GM18507 (cell line): ENCODE measurements around the gene RASA3.

Source experiments
- DNase-seq: peaks from one replicate; pipeline ENCODE4 v3.0.0; 2011; ENCODE audit warnings: low read depth; ENCODE audit not compliant: insufficient read length; ENCODE audit errors: extremely low spot score
- FAIRE-seq: peaks from 2 replicates; lab custom pipeline; 2011; peaks lifted over from hg19 to GRCh38; lab: Jason Lieb, UNC

RASA3 gene

DNA sequence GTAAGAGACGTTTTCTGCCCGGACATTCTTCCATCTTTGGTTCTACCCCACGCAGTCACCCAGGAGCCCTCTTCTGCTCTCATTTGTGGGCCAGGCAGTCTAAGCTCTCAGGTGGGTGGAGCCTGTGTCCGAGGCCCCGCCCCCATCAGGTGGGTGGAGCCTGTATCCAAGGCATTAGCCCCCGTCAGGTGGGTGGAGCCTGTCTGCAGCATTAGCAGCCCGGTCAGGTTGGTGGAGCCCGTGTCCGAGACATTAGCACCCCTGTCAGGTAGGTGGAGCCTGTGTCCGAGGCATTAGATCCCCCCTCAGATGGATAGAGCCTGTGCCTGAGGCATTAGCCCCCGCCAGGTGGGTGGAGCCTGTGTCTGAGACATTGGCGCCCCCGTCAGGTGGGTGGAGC lies 113.1 kb downstream of the RASA3 start:
- DNase-seq = no peak
- FAIRE-seq = no peak

DNA sequence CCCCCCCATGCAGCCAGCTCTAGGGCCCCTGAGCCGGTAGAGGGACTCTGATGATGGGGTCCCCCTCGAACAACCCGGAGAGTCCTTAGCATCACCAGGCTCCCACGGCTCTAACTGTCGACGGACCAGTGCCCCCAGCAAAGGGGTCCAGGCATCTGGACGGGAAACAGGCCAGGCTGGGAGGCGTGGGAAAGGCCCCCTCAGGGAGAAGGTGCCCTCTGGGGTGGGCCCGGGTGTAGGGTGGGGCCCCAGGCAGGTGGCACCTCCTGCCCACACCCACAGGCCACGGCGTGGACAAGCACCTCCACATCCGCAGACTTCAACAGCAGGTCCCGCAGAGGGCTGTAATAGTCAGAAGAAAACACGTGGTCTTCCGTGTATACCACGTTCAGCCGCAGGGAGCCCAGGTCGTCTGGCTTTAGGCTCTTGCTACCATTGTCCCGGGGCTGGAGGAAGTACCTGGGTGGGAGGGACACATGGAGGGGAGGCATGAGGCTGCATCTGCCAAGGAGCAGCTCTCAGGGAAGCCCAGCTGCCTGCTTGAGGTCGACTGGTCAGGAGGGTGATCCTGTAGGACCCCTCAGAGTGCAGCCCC lies 113.9 kb downstream of the RASA3 start:
- DNase-seq (no peak), FAIRE-seq (no peak)

DNA sequence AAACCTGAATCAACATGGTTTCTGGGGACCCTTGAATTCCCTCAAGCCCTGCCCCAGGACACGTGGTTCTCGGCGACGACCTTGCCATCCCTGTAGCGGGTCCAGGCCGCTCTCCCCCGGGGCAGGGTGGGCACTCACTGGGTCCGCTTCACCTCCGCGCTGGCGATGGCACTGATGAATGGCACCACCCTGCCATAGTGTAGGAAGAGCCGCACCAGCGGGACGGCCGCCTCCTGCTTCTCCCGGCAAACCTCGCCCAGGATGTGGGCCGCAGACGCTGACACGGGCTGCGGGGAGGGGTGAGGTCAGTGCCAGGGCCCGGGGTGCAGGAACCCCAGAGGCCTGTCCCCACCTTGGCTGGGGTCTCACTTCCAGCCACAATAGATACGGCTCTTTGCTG lies 114.5 kb downstream of the RASA3 start:
- DNase-seq (no peak), FAIRE-seq (no peak)

DNA sequence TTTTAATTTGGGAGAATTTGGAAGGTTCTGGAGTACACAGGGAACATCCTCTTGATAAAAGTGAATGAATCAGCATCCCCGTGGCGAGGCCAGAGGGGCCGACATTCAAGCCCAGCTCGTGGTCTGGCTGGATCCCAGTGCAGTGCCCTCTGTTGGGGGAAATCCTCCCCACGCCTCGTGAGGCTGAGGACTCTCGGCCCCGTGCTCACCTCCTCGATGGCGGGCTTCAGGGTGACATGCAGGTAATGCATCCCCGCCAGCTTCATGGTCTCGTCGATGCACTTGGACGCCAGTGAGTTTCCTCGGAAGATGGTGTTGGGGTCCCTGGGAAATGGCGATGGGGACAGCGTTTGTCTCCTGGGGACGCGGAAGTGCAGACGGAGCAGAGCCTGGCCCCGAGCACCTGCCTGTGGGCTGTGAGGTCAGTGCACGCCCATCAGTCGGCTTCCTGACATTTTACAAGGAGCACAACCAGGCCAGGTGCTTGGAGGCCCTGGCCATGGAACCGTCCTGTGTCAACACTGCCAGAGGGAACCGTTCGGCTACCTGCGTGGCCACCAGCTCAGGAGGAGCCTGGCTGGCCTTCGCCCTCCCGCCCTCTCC lies 115.3 kb downstream of the RASA3 start:
- no peak for FAIRE-seq
- no peak for DNase-seq

DNA sequence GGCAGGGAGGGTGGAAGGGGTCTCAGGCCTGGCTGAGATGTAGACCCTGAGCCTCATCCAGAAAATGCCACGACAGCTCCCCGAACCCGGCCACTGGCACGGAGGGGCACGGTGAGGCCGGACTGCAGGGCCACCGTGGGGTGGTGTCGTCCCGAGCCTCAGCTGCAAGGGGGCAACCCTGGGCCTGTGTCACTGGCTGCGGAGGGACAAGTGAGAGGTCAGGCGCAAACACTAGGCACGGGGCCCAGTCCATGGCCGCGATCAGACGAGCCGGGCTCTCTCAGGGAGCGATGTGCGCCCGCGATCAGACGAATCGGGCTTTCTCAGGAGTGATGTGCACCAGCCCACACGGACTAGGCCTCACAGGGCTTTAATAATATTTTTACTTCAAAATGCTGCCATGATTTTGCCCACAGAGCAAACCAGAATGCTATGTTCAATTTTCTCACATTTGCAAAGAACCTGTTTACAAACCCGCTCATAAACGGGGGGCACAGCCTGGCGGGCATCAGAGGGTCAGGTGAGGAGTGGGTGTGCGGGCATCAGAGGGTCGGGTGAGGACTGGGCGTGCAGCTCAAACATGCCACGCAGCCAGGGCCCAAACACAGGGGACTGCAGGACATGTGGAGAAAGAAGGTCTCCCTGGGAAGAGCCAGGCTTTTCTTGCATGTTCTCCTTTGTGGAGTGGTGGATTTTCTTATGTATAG lies 115.9 kb downstream of the RASA3 start:
- DNase-seq (no peak), FAIRE-seq (no peak)

DNA sequence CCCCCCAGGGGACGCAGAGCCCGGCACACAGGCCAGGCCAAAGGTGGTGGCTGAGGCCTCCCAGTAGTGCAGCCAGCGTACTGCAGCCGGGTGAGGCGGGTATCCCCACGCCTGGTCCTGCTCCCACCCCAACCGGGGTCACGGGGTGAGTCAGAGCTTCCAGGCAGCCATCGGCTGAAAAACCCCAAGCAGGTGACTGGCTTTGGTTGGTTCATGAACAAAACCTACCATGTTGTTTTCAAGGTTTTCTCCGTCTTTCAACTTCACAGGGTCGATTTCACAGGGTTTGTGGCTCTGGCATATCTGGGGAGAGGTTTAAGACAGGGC lies 116.5 kb downstream of the RASA3 start:
- FAIRE-seq (no peak), DNase-seq (no peak)

DNA sequence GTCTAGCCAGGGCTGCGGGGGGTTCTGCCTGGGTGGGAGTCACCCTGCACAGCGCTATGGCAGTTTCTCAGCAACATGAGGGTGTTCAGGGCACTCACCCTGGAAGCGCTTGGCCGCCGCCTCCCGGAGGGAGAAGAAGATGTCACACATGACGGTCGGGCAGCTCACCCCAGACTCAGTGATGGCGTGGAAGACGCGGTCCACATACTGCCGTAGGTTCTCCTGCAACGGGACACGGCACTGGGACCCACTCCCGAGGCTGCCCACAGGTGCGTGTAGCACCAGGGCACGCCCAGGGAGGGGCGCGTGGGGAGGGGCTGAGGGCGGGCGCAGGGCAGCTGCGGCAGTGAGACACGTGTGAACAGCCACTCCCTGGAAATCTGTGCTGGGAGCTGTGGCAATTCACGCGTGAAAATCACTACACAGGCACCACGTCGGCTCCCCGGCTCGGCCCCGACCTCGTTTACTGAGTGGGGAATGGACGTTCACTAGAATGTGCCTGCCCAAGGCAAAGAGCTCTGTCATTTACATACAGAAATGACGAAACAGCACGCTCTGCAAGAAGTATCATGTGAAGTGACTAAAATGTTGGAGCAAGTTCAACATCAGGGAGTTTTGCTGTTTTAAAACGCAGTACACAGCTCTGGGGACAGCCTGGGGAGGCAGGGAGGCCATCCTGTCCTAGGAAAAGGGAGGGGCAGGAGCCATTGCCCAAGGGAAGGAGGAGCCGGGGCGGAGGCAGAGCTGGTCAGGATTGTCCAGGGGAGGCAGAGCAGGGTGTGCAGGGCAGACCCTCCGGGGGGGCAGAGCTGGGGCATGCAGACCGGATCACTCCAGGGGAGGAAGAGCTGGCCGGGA lies 117.1 kb downstream of the RASA3 start:
- no peak for FAIRE-seq
- no peak for DNase-seq

DNA sequence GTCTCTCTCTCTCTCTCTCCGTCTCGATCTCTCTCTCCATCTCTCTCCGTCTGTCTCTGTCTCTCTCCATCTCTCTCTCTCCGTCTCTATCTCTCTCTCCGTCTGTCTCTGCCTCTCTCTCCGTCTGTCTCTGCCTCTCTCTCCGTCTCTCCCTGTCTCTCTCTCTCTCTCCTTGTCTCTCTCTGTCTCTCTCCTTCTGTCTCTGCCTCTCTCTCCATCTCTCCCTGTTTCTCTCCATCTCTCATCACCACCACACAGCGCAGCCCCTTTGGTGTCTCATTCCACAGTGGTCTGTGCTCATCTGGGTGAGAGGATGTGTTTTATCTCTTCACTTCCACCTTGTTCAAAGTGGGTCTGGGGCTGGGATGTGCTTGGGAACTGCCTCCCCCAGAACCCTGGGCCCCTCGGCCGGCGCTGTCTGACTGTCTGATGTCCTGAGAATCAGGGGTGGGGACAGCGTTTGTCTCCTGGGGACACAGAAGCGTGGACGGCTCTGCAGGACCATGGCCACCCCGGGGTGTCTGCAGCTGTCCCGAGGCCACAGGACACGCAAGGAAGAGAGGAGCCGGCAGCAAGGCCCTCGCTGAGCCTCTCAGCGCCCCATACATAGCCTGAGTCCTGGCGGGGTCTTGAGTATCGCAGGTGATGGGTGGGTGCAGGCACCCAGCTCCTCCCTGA lies 118.3 kb downstream of the RASA3 start:
- FAIRE-seq (no peak), DNase-seq (no peak)

DNA sequence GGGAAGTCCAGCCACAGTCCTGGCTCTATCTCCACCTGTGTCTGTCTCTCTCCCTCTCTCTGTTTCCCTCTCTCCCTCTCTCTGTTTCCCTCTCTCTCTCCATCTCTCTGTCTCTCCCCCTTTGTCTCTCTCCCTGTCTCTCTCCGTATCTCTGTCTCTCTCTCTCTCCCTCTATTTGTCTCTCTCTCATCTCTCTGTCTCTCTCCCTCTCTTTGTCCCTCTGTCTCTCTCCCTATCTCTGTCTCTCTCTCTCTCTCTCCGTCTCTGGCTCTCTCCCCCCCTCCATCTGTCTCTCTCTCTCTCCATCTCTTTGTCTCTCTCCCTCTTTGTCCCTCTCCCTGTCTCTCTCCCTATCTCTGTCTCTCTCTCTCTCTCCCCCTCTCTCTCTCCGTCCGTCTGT lies 119.1 kb downstream of the RASA3 start:
- FAIRE-seq (no peak), DNase-seq (no peak)

DNA sequence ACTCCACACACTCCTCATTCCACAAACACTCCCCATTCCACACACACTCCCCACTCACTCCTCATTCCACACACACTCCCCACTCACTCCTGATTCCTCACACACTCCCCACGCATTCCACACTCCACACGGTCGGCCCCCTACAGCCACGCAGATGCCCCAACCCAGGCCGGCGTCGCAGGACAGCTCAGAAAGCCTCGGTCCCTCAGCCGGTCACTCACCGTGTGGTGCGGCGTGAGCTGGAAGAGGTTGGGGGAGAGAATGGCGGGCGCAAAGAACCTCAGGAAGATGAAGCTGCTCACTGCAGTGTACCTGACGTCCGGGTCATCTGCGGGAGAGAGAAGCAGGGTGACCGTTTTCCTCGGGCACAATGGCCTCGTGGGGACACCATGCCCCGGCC lies 119.5 kb downstream of the RASA3 start:
- DNase-seq (no peak), FAIRE-seq (no peak)

DNA sequence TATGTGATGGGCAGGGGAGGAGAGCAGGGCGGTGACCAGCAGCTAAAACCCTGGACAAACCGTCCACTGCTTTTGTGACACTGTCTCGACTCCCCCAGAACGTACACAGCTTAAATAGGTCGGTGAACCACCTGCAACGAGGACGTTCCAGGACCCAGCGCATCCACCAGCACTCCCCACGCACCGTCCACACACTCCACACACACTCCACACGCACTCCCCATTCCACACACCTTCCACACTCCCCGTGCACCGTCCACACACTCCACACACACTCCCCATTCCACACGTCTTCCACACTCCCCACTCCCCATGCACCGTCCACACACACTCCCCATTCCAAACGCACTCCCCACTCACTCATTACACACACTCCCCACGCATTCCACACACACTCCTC lies 120.3 kb downstream of the RASA3 start:
- no peak for FAIRE-seq
- no peak for DNase-seq

DNA sequence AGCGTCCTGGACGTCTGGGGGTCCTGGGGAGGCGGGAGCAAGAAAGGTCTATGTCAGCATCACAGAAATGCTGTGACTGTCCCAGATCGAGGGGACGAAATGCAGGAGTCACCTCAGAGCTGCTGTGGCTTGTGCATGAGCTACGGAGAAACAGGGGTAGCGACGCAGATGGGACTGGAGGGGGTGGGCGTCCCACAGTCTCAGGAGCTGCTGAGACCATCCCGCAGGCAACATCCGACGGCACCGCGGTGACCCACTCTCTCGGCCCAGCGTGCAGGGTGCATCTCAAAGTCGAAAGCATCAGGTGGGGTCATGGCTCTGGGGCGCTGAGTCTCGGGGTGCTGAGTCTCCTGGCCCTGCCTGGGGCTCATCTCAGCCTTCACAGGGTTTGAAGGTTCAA lies 121.2 kb downstream of the RASA3 start:
- DNase-seq (no peak), FAIRE-seq (no peak)

DNA sequence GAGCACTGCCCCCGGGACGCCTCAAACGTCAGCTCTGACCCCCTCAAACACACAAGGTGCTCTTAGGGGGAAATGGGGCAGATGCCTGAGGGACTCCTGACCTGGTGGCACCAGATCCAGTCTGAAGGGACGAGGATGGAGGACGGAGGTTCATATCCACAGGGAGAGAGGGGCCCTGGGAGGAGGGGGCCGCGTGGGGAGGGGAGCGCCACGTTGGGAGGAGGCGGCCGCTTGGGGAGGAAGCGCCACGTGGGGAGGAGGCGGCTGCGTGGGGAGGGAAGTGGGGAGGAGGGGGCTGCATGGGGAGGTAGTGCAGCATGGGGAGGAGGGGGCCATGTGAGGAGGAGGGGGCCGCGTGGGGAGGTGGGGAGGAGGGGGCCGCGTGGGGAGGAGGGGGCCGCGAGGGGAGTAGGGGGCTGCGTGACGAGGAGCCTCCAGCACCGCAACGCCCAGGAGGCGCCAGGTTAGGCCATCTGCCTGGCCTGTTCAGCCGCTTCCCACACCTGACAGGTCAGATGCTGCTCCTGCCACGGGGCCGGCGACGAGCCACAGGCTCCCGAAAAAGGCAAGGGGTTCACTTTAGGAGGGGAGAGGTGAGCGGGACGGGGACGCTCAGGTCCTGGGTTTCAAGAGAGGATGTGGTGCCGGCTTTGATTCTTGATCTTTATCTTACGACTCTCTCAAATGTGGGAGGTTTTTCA lies 121.9 kb downstream of the RASA3 start:
- no peak for FAIRE-seq

DNA sequence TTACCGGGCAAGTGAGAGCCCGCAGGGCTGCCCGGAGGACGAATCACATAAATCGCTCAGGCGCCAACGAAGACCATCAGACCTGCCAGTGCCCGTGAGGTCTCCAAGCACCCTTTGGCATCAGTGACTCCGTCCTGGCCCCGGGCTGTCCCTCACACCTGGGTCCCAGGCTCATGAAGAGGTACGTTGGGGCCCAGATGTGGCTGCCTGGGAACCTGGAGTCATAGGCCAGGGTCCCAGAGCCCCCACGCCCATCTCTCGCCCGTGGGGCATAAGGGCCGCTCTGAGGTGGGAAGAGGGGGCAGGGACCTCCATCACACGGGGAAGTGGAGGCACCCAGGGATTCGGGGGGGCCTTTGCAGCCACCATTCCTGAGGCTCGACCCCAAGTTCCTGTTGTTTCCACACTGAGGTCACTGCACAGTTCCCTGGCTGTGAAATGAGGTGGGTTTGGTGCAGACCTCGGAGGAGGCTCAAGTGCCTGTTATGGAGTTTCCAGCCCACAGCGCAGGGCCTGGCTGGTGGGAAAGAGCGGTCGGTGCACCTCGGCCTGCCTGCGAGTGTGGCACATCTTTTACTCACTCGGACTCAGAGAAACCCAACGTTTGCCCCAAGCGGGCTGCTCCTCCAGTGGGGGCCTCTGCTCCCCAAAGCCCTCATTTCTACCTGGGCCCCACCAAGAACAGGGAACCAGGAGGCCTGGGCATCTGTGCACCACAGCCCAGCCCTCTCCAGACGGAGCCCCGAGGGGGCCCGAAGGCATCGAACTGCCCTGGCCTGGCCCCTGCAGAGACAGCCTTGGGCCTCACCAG lies 122.6 kb downstream of the RASA3 start:
- DNase-seq (no peak), FAIRE-seq (no peak)

More for the DNA sequence above, 121.9 kb downstream of the RASA3 start:
- no peak for DNase-seq

DNA sequence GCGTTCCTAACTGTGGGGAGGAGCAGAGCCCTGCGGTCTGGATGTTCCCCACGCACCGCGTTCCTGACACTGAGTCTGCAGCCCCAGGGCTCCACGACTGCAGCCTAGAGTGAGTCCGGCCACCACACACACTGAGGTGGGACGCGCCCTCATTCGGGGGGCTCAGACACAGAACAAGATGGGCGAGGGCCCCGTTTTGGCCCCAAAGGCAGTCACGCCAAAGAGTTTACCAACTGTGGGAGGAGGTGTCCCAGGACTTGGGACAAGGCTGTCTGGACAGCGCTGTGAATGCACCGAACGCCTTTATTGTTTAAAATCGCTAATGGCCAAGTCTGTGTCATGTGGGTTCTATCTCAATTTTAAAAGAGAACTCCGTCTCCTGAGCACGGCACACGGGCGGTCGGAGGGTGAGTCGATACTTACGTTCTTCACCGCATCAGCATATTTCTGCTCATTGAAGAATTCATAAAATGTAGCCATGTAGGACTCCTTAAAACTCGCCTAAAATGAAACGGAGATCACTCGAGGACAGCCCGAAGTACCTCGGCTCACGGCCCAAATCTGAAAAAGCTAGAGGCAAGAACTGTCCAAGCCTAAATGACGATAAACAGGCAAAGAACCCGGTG lies 123.3 kb downstream of the RASA3 start:
- FAIRE-seq (no peak), DNase-seq (no peak)

DNA sequence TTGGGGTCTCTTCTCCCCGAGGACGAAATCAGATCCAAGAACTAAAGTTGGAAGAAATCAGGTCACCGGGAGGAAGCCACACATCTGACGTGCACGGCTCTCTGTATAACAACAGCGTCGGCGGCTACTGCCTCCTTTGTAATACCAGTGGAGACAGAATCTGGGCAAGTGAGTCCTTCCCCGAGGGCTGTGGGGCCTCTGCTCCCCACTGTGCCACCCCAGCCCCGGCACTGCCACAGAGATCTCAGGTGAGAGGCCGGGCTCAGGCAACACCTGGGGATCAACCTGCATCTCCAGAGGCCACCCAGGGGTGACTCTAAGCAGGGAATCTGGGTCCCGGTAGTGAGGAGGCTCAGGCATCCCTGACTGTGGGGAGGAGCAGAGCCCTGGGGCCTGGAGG lies 124.9 kb downstream of the RASA3 start:
- no peak for DNase-seq
- FAIRE-seq = no peak

DNA sequence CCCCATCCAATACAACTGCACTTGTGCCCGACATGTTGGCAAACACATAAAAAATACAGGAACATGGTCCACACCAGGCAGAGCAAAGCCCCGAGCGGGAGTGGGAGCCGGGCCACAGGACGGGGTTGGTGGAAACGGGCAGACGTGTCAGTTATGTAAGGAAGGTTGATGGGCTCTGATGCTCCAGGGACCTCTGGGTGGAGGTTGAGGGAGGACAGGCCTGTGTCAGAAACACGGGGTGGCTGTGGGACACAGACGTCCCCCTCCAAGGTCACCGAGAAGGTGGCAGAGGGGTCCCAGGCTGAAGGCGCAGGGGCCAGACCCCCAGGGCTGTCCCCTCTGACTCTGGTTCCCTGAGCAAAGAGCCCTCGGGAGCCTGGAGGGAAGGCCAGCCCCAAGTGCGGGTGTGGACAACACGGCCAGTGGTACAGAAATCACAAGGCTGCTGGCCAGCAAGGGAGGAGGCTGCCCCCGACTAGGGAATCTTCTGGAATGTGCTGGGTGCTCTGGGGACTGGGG lies 127.2 kb downstream of the RASA3 start:
- DNase-seq (no peak), FAIRE-seq (no peak)
